HG02973 (cell line): ENCODE measurements around the gene P3H3.
"Not testable (repeated sequence)": the region's sequence is repeated elsewhere in the genome, so short reads cannot be mapped to it uniquely, and the experiment has no call there.

Experiments
- ATAC-seq: cut with Tn5 transposase; IDR thresholded peaks from one replicate; pipeline ENCODE4 v1.9.1; 2021; ENCODE audit warnings: moderate library complexity; ENCODE audit not compliant: unreplicated experiment

Gene P3H3

DNA sequence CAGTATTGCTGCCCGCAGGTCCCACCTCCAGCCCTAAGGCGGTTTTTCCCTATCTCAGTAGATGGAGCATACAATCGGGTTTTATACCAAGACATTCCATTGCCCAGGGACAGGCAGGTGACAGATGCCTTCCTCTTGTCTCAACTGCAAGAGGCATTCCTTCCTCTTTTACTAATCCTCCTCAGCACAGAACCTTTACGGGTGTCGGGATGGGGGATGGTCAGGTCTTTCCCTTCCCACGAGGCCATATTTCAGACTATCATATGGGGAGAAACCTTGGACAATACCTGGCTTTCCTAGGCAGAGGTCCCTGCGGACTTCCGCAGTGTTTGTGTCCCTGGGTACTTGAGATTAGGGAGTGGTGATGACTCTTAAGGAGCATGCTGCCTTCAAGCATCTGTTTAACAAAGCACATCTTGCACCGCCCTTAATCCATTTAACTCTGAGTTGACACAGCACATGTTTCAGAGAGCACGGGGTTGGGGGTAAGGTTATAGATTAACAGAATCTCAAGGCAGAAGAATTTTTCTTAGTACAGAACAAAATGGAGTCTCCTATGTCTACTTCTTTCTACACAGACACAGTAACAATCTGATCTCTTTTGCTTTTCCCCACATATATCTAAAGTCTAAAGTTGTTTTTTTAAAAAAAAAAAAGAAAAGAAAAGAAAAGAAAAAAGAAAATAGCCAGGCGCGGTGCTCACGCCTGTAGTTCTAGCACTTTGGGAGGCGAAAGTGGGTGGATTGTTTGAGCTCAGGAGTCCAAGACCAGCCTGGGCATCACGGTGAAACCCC, 58.2 kb downstream of the P3H3 start:
- ATAC-seq = not testable (repeated sequence)

DNA sequence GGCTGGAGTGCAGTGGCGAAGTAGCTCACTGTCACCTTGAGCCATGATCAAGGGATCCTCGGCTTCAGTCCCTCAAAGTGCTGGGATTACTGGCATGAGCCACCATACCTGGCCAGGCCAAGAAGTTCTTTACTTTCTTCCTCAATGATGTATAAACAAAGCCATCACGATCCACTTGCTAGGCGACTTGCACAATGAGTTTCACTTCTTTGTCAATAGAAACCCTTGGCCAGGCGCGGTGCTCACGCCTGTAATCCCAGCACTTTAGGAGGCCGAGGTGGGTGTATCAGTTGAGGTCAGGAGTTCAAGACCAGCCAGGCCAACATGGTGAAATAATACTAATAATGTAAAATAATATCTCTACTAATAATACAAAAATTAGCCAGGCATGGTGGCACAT, 59.3 kb downstream of the P3H3 start:
- ATAC-seq = no peak

DNA sequence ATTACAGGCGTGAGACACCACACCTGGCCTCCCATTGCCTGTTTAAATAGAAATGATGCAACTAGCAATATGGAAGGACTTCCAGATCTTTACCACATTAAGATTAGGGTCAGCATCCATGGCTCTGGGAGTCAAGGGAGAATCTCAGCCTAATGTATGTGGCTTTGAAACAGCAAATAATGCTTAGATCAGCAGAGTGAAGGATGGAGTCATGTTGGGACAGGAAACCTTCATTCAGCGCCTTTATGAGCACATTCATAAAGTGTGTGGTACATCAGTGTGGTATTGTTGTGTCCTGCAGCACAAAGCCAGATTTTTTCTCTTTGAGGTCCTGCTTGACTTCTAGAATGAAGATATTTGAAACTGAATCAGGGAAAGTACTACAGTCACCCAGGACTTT, 60.2 kb downstream of the P3H3 start:
- ATAC-seq = no peak

DNA sequence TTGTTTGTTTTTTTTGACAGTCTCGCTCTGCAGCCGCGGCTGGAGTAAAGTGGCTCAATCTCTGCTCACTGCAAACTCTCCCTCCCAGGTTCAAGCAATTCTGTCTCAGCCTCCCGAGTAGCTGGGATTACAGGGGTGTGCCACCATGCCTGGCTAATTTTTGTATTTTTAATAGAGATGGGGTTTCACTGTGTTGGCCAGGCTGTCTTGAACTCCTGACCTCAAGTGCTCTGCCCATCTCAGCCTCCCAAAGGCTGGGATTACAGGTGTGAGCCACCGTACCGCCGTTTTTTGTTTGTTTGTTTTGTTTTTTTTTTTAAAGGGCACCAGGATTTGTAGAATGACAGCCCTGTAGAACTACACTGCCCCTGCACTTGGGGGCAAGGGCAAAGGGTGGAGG, 60.6 kb downstream of the P3H3 start:
- ATAC-seq = not testable (repeated sequence)
